ENCODE data around the gene SACM1L.

GRCh38 chr3:45642731-45643152 is 46.5 kb upstream of the SACM1L start:
- TF ChIP-seq CTCF (IDR thresholded peaks at IDR 0.05 in 4 of 5, conservative IDR thresholded peaks at IDR 0.05 in 1 of 5) (no peak), POLR2A (IDR thresholded peaks at IDR 0.05) (no peak)
